ENCODE measurements around the gene ZXDB. TPM values are rescaled to one million over a fixed set of nuclear protein-coding genes. Genes with fewer than 3 reads are reported as not detected.
"Not testable (repeated sequence)": the region's sequence is repeated elsewhere in the genome, so short reads cannot be mapped to it uniquely, and the experiment has no call there.

The ZXDB gene
- total RNA-seq (2022) (14.0 and 14.8 TPM in 2 replicates), Bru-seq, nascent RNA (percentile 95 among the genes with signal in this experiment), BruChase-seq, experiment 1, labeled RNA remaining after a 6-hour chase (percentile 94 among the genes with signal in this experiment), BruChase-seq, experiment 2, labeled RNA remaining after a 2-hour chase (percentile 99 among the genes with signal in this experiment)
- long read RNA-seq, full-length matches to known transcripts = 11 of 11 reads
- long read RNA-seq, partial matches to known transcripts = 0 of 11 reads
- long read RNA-seq, other reads (novel, unspliced or antisense) = 0 of 11 reads

DNA sequence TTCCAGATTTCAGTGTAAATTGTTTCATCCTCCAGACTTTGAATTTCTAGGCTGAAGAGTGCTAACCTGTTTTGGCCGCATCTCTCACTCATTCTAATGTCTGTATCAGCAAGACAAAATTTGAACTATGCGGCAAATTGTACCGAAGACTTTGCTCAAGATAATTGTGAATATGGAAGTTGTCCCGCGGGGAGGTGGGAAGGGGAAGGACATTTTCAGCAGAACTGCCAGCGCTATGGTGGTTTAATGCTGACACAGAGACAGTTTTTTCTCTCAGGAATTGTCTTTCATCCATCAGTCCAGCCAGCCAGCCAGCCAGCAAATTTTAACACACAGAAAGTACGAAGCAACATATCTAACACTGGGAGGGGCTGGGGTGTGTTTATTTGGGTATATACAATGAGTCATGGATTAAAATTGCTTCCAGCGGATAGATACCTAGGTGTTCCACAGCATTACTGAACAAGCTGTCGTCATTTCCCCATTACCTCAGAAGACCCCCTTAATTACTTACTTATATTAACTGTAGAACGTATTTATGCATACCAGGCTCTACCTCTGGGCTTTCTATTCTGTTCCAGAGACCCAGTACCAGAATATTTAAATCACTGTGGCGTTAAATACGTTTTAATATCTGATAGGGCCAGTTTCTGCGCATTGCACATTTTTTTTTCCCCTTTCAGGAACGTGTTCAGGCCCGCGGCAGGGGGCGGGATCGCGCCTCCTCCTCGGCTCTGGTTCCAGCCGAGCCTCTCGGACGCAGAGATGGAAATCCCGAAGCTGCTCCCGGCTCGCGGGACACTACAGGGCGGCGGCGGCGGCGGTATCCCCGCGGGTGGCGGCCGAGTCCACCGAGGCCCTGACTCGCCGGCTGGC is at the start of gene ZXDB:
TSS of gene ZXDB (plus strand) at position 728 of the 876 bp plus-strand sequence. CDS start at position 766, 38 bp downstream.
- POLR2A ChIA-PET; H3K9me3 Mint-ChIP-seq (ENCODE audit: unreplicated experiment); H3K27me3 Mint-ChIP-seq (ENCODE audit: insufficient read depth, unreplicated experiment); CTCF ChIA-PET: not testable (repeated sequence)
- TSS peak; percentile 88 for BruUV-seq (replicated peaks)
- peak; percentile 59 for DNase-seq (ENCODE audit: unreplicated experiment)
- Mint-ChIP-seq H3K4me1 (ENCODE audit: insufficient read depth, unreplicated experiment) (peaks cover 18% of the 10 kb centered on the region), H3K36me3 (ENCODE audit: insufficient read depth, unreplicated experiment) (peaks cover 24% of the 10 kb centered on the region), H3K27ac (ENCODE audit: low read depth, unreplicated experiment) (peak within 1 kb of the TSS; percentile 94), H3K4me3 (ENCODE audit: unreplicated experiment) (peak within 1 kb of the TSS; percentile 76)
- intact Hi-C loops (cut with micrococcal nuclease) = loop anchor here (10.0 kb wide), 2 partner anchors 53 to 307 kb away; partner anchors contain the start of gene FAAH2

DNA sequence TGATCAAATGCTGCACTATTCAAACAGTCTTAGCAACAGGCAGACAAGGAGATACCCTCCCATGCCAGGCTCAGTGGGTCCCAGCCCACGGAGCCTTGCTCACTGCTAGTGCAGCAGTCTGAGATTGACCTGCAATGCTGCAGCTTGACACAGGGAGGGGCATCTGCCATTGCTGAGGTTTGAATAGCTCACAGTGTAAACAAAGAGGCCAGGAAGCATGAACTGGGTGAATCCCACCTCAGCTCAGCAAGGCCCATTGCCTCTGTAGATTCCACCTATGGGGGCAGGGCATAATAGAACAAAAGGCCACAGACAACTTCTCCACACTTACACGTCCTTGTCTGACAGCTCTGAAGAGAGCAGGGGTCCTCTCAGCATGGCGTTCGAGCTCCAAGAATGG is 26.6 kb upstream of the ZXDB start:
- no peak for DNase-seq (ENCODE audit: unreplicated experiment)
- TF ChIP-seq, protein P1, sequence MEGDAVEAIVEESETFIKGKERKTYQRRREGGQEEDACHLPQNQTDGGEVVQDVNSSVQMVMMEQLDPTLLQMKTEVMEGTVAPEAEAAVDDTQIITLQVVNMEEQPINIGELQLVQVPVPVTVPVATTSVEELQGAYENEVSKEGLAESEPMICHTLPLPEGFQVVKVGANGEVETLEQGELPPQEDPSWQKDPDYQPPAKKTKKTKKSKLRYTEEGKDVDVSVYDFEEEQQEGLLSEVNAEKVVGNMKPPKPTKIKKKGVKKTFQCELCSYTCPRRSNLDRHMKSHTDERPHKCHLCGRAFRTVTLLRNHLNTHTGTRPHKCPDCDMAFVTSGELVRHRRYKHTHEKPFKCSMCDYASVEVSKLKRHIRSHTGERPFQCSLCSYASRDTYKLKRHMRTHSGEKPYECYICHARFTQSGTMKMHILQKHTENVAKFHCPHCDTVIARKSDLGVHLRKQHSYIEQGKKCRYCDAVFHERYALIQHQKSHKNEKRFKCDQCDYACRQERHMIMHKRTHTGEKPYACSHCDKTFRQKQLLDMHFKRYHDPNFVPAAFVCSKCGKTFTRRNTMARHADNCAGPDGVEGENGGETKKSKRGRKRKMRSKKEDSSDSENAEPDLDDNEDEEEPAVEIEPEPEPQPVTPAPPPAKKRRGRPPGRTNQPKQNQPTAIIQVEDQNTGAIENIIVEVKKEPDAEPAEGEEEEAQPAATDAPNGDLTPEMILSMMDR (IDR thresholded peaks at IDR 0.05; ENCODE audit: unreplicated experiment) = no peak
- Mint-ChIP-seq H3K27ac (ENCODE audit: low read depth, unreplicated experiment) (no peak overlapping the region), H3K36me3 (ENCODE audit: insufficient read depth, unreplicated experiment) (no peaks in the 10 kb centered on the region), H3K4me1 (ENCODE audit: insufficient read depth, unreplicated experiment) (no peaks in the 10 kb centered on the region), H3K27me3 (ENCODE audit: insufficient read depth, unreplicated experiment) (no peaks in the 10 kb centered on the region), H3K4me3 (ENCODE audit: unreplicated experiment) (no peak overlapping the region), H3K9me3 (ENCODE audit: unreplicated experiment) (peaks cover 5% of the 10 kb centered on the region)
- no TSS peak for BruUV-seq (replicated peaks)
- intact Hi-C loops (cut with micrococcal nuclease) = no loop called here
- POLR2A ChIA-PET = no interaction called here
- CTCF ChIA-PET = no interaction called here

DNA sequence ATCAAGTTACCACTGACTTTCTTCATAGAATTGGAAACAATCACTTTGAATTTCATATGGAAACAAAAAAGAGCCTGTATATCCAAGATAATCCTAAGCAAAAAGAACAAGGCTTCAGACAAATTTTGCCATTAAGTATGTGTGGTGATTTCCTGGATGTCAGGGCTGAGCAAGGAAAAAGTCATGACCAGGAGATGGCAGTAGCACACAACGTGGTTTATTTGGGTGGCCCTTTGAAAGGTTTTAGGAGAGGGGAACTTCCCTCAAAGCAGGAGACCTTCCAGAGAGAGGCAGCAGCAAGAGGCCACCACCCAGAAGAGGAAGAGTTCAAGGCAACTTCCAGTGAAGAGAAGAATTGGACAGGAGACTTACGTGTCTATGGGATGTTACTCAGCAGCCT is 18.1 kb upstream of the ZXDB start:
- ChIA-PET POLR2A (no interaction called here), CTCF (interaction anchor here (1.0 to 1.3 kb wide), 4 partner anchors 10 to 339 kb away, joined by 3 to 6 read pairs (median 4); no protein-coding TSS in a partner anchor)
- no peaks in the 10 kb centered on the region for H3K9me3 Mint-ChIP-seq (ENCODE audit: unreplicated experiment)
- intact Hi-C loops (cut with micrococcal nuclease) = loop anchor here (5.0 kb wide), 2 partner anchors 249 to 454 kb away; no protein-coding TSS in a partner anchor
- no peaks in the 10 kb centered on the region for H3K27me3 Mint-ChIP-seq (ENCODE audit: insufficient read depth, unreplicated experiment)
- no peak overlapping the region for H3K27ac Mint-ChIP-seq (ENCODE audit: low read depth, unreplicated experiment)
- no peaks in the 10 kb centered on the region for H3K4me1 Mint-ChIP-seq (ENCODE audit: insufficient read depth, unreplicated experiment)
- no peaks in the 10 kb centered on the region for H3K36me3 Mint-ChIP-seq (ENCODE audit: insufficient read depth, unreplicated experiment)
- peak; percentile 38 for DNase-seq (ENCODE audit: unreplicated experiment)
- TF ChIP-seq, protein P1 (IDR thresholded peaks at IDR 0.05; ENCODE audit: unreplicated experiment) = peak; percentile 45
- no peak overlapping the region for H3K4me3 Mint-ChIP-seq (ENCODE audit: unreplicated experiment)
- BruUV-seq (replicated peaks) = no TSS peak

DNA sequence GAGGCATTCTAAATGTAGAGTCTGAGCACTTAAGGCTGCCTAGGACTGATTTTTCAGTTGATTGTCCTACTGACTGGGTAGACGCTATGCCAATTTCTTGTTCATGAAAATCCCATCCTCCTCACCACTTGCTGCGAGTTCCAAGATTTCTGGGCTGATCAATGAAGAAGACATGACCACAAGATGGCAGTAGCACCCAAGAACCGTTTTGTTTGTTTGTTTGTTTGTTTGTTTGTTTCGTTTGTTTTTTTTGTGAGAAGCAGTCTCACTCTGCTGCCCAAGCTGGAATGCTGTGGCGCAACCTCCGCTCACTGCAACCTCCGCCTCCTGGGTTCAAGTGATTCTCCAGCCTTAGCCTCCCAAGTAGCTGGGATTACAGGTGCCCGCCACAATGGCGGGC is 8.9 kb upstream of the ZXDB start:
- H3K36me3 Mint-ChIP-seq (ENCODE audit: insufficient read depth, unreplicated experiment) = not testable (repeated sequence)
- intact Hi-C loops (cut with micrococcal nuclease) = loop anchor here (5.0 kb wide), 2 partner anchors 234 to 344 kb away; no protein-coding TSS in a partner anchor

More for the DNA sequence above, 8.9 kb upstream of the ZXDB start:
- H3K4me3 Mint-ChIP-seq (ENCODE audit: unreplicated experiment); H3K27me3 Mint-ChIP-seq (ENCODE audit: insufficient read depth, unreplicated experiment); H3K4me1 Mint-ChIP-seq (ENCODE audit: insufficient read depth, unreplicated experiment); DNase-seq (ENCODE audit: unreplicated experiment); POLR2A ChIA-PET; H3K9me3 Mint-ChIP-seq (ENCODE audit: unreplicated experiment); BruUV-seq (replicated peaks); H3K27ac Mint-ChIP-seq (ENCODE audit: low read depth, unreplicated experiment): not testable (repeated sequence)
- CTCF ChIA-PET = interaction anchor here (0.5 to 1.3 kb wide), 11 partner anchors 9 to 485 kb away, joined by 3 to 6 read pairs (median 3); no protein-coding TSS in a partner anchor
- TF ChIP-seq, protein P1 (IDR thresholded peaks at IDR 0.05; ENCODE audit: unreplicated experiment) = peak; percentile 27
